Panc1 (cell line): ENCODE data around the gene DRGX. TPM values are rescaled to one million over a fixed set of nuclear protein-coding genes. Genes with fewer than 3 reads are reported as not detected.

ENCODE experiments used
- ATAC-seq: fragments of 200-7000 bp; cut with Tn5 transposase; 2 replicates; pipeline ENCODE4 v1.9.1; 2020; ENCODE audit warnings: mild to moderate bottlenecking, moderate library complexity
- BruUV-seq: library from RNA; stranded (reverse); fragments of 400-500 nt; replicated peaks from 2 replicates; lab custom pipeline; 2021; lab: Mats Ljungman, UMichigan
- CTCF ChIA-PET: fragments of 300-600 bp; sonication (Branson Sonifier 250); formaldehyde crosslinking; loops from one replicate; lab custom pipeline; 2022; ENCODE audit warnings: antibody characterized with exemption; lab: Charles Lee
- POLR2A ChIA-PET: fragments of 300-600 bp; sonication (Branson Sonifier 250); formaldehyde crosslinking; loops from one replicate; lab custom pipeline; 2022; ENCODE audit warnings: antibody characterized with exemption; lab: Charles Lee
- DNase-seq: peaks from one replicate; pipeline ENCODE4 v3.0.0-alpha.2; 2010; ENCODE audit warnings: low read depth, low spot score
- H3K27ac ChIP-seq: 2 replicates; pipeline ENCODE4 v1.5.1; 2011; ENCODE audit warnings: mild to moderate bottlenecking, low read length, inconsistent platforms
- H3K27me3 ChIP-seq: fragments of 200-500 bp; sonication (Bioruptor generic); 2 replicates; pipeline ENCODE4 v1.6.0; 2014; ENCODE audit warnings: low read length, inconsistent platforms; ENCODE audit not compliant: control insufficient read depth, insufficient read depth
- H3K36me3 ChIP-seq: fragments of 200-500 bp; sonication (Bioruptor generic); 2 replicates; pipeline ENCODE4 v1.5.1; 2014; ENCODE audit warnings: inconsistent platforms, mild to moderate bottlenecking, low read length, moderate library complexity; ENCODE audit not compliant: control insufficient read depth, insufficient read depth
- H3K4me1 ChIP-seq: 2 replicates; pipeline ENCODE4 v1.5.1; 2011; ENCODE audit warnings: inconsistent platforms, mild to moderate bottlenecking, low read length, moderate library complexity; ENCODE audit not compliant: control insufficient read depth, insufficient read depth
- H3K4me3 ChIP-seq, 2 experiments: 2 replicates each; pipeline ENCODE4 v1.5.1; 2011 to 2012; ENCODE audit warnings: low read depth in 2 of 2, low read length in 2 of 2, mild to moderate bottlenecking in 2 of 2, inconsistent platforms in 1 of 2, moderate library complexity in 1 of 2
- H3K9me3 ChIP-seq: fragments of 200-500 bp; sonication (Bioruptor generic); 2 replicates; pipeline ENCODE4 v1.5.1; 2014; ENCODE audit warnings: low read depth, mild to moderate bottlenecking, inconsistent platforms, low read length, moderate library complexity; ENCODE audit not compliant: control insufficient read depth, insufficient read depth
- POLR2AphosphoS5 ChIP-seq: IDR thresholded peaks from 2 replicates; pipeline ENCODE4 v1.6.1; 2012; ENCODE audit warnings: mild to moderate bottlenecking, low read depth, low read length, moderate library complexity
- REST ChIP-seq, 2 experiments: IDR thresholded peaks; 2 replicates each; pipeline ENCODE4 v1.6.1; 2011 to 2012; ENCODE audit warnings: low read depth in 2 of 2, control low read depth in 1 of 2, low read length in 1 of 2, mild to moderate bottlenecking in 1 of 2, moderate library complexity in 1 of 2; ENCODE audit not compliant: insufficient read depth in 1 of 2
- SIN3A ChIP-seq: IDR thresholded peaks from 2 replicates; pipeline ENCODE4 v1.6.1; 2012; ENCODE audit warnings: low read depth, mild to moderate bottlenecking, low read length, moderate library complexity, borderline replicate concordance; ENCODE audit not compliant: insufficient read depth
- TCF7L2 ChIP-seq: IDR thresholded peaks from 2 replicates; pipeline ENCODE4 v1.6.1; 2011; ENCODE audit warnings: mild to moderate bottlenecking, low read depth, low read length, inconsistent platforms
- in situ Hi-C: cut with HindIII; loops from 2 replicates; pipeline ENCODE4 v1.10.0; 2016; ENCODE audit warnings: low sequenced_read_pairs, low pct_unique_long_range_greater_than_20kb
- intact Hi-C: fragments of 100-400 bp; cut with micrococcal nuclease; formaldehyde crosslinking; loops from one replicate; pipeline ENCODE4 v1.10.0; 2022; ENCODE audit not compliant: unreplicated experiment
- total RNA-seq: library from RNA; stranded (reverse); gene quantifications from one replicate; pipeline ENCODE4 v1.2.1, GENCODE V29; 2021; ENCODE audit not compliant: unreplicated experiment
- TF ChIP-seq, protein P1 (sequence below): fragments of 450-650 bp; IDR thresholded peaks from 2 replicates; pipeline ENCODE4 v1.5.1; 2017; ENCODE audit warnings: mild to moderate bottlenecking

The DRGX gene
- total RNA-seq, 1 experiment from 2014 or later = 0.15 TPM

- POLR2A ChIA-PET = no interaction called here
- TF ChIP-seq TCF7L2 (no peak), POLR2AphosphoS5 (no peak), SIN3A (no peak)
Measured at GRCh38 chr10:49319206-49319605, 76.7 kb downstream of the DRGX start.

GRCh38 chr10:49318755-49319154 is 77.1 kb downstream of the DRGX start:
- no peak overlapping the region for H3K4me3 ChIP-seq
- POLR2A ChIA-PET = no interaction called here
- ATAC-seq (no peak), DNase-seq (no peak)
- no TSS peak for BruUV-seq
- H3K36me3 ChIP-seq = no peaks in the 10 kb centered on the region
- no peaks in the 10 kb centered on the region for H3K4me1 ChIP-seq
- CTCF ChIA-PET = no interaction called here
- TF ChIP-seq, protein P1, sequence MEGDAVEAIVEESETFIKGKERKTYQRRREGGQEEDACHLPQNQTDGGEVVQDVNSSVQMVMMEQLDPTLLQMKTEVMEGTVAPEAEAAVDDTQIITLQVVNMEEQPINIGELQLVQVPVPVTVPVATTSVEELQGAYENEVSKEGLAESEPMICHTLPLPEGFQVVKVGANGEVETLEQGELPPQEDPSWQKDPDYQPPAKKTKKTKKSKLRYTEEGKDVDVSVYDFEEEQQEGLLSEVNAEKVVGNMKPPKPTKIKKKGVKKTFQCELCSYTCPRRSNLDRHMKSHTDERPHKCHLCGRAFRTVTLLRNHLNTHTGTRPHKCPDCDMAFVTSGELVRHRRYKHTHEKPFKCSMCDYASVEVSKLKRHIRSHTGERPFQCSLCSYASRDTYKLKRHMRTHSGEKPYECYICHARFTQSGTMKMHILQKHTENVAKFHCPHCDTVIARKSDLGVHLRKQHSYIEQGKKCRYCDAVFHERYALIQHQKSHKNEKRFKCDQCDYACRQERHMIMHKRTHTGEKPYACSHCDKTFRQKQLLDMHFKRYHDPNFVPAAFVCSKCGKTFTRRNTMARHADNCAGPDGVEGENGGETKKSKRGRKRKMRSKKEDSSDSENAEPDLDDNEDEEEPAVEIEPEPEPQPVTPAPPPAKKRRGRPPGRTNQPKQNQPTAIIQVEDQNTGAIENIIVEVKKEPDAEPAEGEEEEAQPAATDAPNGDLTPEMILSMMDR = no peak
- no peak for TF ChIP-seq SIN3A
- no peak for TF ChIP-seq TCF7L2
- TF ChIP-seq POLR2AphosphoS5 = no peak
- TF ChIP-seq REST (IDR thresholded peaks at IDR 0.05; ENCODE audit: insufficient read depth in 1 of 2, low read depth in 2 of 2, low read length in 1 of 2) = no peak
- in situ Hi-C loops = no loop called here
- H3K9me3 ChIP-seq = no peaks in the 10 kb centered on the region
- intact Hi-C loops = no loop called here
- no peak overlapping the region for H3K27ac ChIP-seq
- H3K27me3 ChIP-seq = no peaks in the 10 kb centered on the region; the same call in none of the 2 replicates

More at GRCh38 chr10:49319206-49319605, 76.7 kb downstream of the DRGX start:
- Histone ChIP-seq H3K4me3 (no peak overlapping the region), H3K9me3 (no peaks in the 10 kb centered on the region), H3K27ac (no peak overlapping the region), H3K27me3 (no peaks in the 10 kb centered on the region; the same call in none of the 2 replicates), H3K4me1 (no peaks in the 10 kb centered on the region), H3K36me3 (no peaks in the 10 kb centered on the region)
- intact Hi-C loops (no loop called here), in situ Hi-C loops (no loop called here)
- BruUV-seq = no TSS peak
- ATAC-seq (no peak), DNase-seq (no peak)
- CTCF ChIA-PET = no interaction called here

DNA sequence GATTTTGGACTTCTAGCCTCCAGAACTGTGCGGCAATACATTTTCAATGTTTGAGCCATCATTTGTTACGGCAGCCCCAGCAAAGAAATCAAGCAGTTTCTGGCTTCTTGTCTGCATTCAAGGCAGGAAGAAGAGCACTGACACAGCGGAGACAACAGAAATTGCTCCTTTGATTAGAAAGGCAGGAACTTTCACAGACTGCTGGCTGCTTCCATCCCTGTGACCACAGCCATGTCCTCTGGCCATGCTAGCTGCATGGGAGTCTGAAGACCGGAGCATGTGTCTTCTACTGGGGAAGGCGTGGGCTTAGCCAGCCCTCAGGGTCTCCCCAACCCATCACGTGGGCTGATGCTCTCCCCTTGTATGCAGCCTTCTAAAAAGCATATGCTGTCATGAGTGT is 77.9 kb downstream of the DRGX start:
- H3K36me3 ChIP-seq = no peaks in the 10 kb centered on the region
- intact Hi-C loops = no loop called here
- H3K27me3 ChIP-seq = no peaks in the 10 kb centered on the region; the same call in none of the 2 replicates
- no TSS peak for BruUV-seq
- no peaks in the 10 kb centered on the region for H3K9me3 ChIP-seq
- no peak for ATAC-seq
- no peak for DNase-seq
- ChIA-PET POLR2A (no interaction called here), CTCF (no interaction called here)
- no peaks in the 10 kb centered on the region for H3K4me1 ChIP-seq
- H3K4me3 ChIP-seq = no peak overlapping the region
- no peak overlapping the region for H3K27ac ChIP-seq
- in situ Hi-C loops = no loop called here
- no peak for TF ChIP-seq REST (IDR thresholded peaks at IDR 0.05; ENCODE audit: insufficient read depth in 1 of 2, low read depth in 2 of 2, low read length in 1 of 2)
- no peak for TF ChIP-seq TCF7L2
- no peak for TF ChIP-seq SIN3A
- TF ChIP-seq POLR2AphosphoS5 = no peak
- TF ChIP-seq, protein P1 = no peak
